Camera-type eye (tissue), 1 donor: ENCODE data around the gene TUBG1. TPM values are rescaled to one million over a fixed set of nuclear protein-coding genes. Genes with fewer than 3 reads are reported as not detected.

Experiments
- total RNA-seq: library from RNA; depleted of rRNA; stranded (reverse); fragments of >200 nt; gene quantifications from one replicate; pipeline ENCODE4 v1.2.3, GENCODE V29; 2014

Gene TUBG1
- total RNA-seq: 28.0 TPM

GRCh38 chr17:42609182-42609813, at the start of gene TUBG1, which contains the start of gene RETREG3:
TUBG1 (plus strand) TSS chr17:42609683; CDS start chr17:42609738, 55 bp downstream.
RETREG3 (minus strand) TSS chr17:42609374; CDS start chr17:42609324, 50 bp downstream.

GRCh38 chr17:42561897-42562387, 47.5 kb upstream of the TUBG1 start, which contains the start of gene COASY:
COASY (plus strand) TSS chr17:42562148; CDS start chr17:42562623, 475 bp downstream.

GRCh38 chr17:42566883-42567573, 42.5 kb upstream of the TUBG1 start, which contains the start of gene MLX:
MLX (plus strand) TSS chr17:42567100; CDS start chr17:42567125, 25 bp downstream.

GRCh38 chr17:42577532-42578281, 31.8 kb upstream of the TUBG1 start, which contains the start of gene PSMC3IP:
PSMC3IP (minus strand) TSS chr17:42577729; CDS start chr17:42577686, 43 bp downstream.

GRCh38 chr17:42659079-42659931, 49.8 kb downstream of the TUBG1 start, which contains the start of gene TUBG2:
TUBG2 (plus strand) TSS chr17:42659284; CDS start chr17:42659504, 220 bp downstream.

Other genes with a start within 250 kb of the TUBG1 start
- 92.6 TPM for gene STAT3, start 221.2 kb upstream of the TUBG1 start, total RNA-seq
- gene CAVIN1, start 186.4 kb upstream of the TUBG1 start, total RNA-seq: 178 TPM
- 185 TPM for gene ATP6V0A1, start 150.8 kb upstream of the TUBG1 start, total RNA-seq
- 29.7 TPM for gene NAGLU, start 73.4 kb upstream of the TUBG1 start, total RNA-seq
- 1.1 TPM for gene HSD17B1, start 56.8 kb upstream of the TUBG1 start, total RNA-seq
- 19.0 TPM for gene COASY, start 47.5 kb upstream of the TUBG1 start, total RNA-seq
- gene MLX, start 42.6 kb upstream of the TUBG1 start, total RNA-seq: 29.8 TPM
- 6.5 TPM for gene PSMC3IP, start 32.0 kb upstream of the TUBG1 start, total RNA-seq
- gene RETREG3, start 309 bp upstream of the TUBG1 start, total RNA-seq: 92.3 TPM
- gene TUBG2, start 49.6 kb downstream of the TUBG1 start, total RNA-seq: 17.0 TPM
- gene PLEKHH3, start 67.3 kb downstream of the TUBG1 start, total RNA-seq: 20.6 TPM
- 1.2 TPM for gene CCR10, start 72.2 kb downstream of the TUBG1 start, total RNA-seq
- 20.9 TPM for gene CNTNAP1, start 72.8 kb downstream of the TUBG1 start, total RNA-seq
- 60.3 TPM for gene EZH1, start 135.4 kb downstream of the TUBG1 start, total RNA-seq
- gene RAMP2, start 151.5 kb downstream of the TUBG1 start, total RNA-seq: 26.2 TPM
- 48.2 TPM for gene VPS25, start 163.8 kb downstream of the TUBG1 start, total RNA-seq
- 0.33 TPM for gene WNK4, start 170.9 kb downstream of the TUBG1 start, total RNA-seq
- gene COA3, start 189.0 kb downstream of the TUBG1 start, total RNA-seq: 52.7 TPM
- not detected for gene CNTD1, start 189.2 kb downstream of the TUBG1 start, total RNA-seq
- 76.0 TPM for gene BECN1, start 214.6 kb downstream of the TUBG1 start, total RNA-seq
- 49.4 TPM for gene PSME3, start 223.7 kb downstream of the TUBG1 start, total RNA-seq
- 44.6 TPM for gene AOC2, start 234.9 kb downstream of the TUBG1 start, total RNA-seq
- gene AOC3, start 241.5 kb downstream of the TUBG1 start, total RNA-seq: 18.6 TPM